Measurements from ENCODE around the gene C2orf76. TPM values are rescaled to one million over a fixed set of nuclear protein-coding genes. Genes with fewer than 3 reads are reported as not detected.

Gene C2orf76
- total RNA-seq, 4 donors from 2014 or later = 1.6 to 2.9 TPM; not detected in 2

DNA sequence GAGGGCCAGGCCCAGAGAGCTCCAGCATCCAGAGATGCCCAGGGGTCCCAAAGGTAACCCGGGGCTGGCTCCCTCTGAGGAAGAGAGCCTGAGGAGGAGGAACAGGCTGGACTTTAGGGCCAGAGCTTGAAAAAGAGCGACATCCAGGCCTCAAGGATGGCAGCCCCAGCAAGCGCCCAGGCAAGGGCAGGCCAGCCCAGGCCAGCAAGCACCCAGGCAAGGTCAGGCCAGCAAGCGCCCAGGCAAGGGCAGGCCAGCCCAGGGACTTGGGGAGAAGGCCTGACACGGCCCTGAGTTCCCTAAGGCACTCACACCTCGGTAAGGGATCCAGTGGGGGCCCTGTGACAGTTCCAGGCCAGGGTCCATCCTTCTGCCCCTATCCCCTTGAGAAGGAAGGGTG, 30.6 kb upstream of the C2orf76 start:
- Histone ChIP-seq H3K27ac (no peak overlapping the region), H3K36me3 (no peaks in the 10 kb centered on the region), H3K9me3 (no peaks in the 10 kb centered on the region), H3K4me3 (no peak overlapping the region), H3K27me3 (no peaks in the 10 kb centered on the region), H3K4me1 (peaks cover 0 to 4% (median 0%) of the 10 kb centered on the region in 4 donors)
- TF ChIP-seq POLR2A (IDR thresholded peaks at IDR 0.05) = no peak
- TF ChIP-seq, protein P1, sequence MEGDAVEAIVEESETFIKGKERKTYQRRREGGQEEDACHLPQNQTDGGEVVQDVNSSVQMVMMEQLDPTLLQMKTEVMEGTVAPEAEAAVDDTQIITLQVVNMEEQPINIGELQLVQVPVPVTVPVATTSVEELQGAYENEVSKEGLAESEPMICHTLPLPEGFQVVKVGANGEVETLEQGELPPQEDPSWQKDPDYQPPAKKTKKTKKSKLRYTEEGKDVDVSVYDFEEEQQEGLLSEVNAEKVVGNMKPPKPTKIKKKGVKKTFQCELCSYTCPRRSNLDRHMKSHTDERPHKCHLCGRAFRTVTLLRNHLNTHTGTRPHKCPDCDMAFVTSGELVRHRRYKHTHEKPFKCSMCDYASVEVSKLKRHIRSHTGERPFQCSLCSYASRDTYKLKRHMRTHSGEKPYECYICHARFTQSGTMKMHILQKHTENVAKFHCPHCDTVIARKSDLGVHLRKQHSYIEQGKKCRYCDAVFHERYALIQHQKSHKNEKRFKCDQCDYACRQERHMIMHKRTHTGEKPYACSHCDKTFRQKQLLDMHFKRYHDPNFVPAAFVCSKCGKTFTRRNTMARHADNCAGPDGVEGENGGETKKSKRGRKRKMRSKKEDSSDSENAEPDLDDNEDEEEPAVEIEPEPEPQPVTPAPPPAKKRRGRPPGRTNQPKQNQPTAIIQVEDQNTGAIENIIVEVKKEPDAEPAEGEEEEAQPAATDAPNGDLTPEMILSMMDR (IDR thresholded peaks at IDR 0.05) = no peak
- DNase-seq = no peak

DNA sequence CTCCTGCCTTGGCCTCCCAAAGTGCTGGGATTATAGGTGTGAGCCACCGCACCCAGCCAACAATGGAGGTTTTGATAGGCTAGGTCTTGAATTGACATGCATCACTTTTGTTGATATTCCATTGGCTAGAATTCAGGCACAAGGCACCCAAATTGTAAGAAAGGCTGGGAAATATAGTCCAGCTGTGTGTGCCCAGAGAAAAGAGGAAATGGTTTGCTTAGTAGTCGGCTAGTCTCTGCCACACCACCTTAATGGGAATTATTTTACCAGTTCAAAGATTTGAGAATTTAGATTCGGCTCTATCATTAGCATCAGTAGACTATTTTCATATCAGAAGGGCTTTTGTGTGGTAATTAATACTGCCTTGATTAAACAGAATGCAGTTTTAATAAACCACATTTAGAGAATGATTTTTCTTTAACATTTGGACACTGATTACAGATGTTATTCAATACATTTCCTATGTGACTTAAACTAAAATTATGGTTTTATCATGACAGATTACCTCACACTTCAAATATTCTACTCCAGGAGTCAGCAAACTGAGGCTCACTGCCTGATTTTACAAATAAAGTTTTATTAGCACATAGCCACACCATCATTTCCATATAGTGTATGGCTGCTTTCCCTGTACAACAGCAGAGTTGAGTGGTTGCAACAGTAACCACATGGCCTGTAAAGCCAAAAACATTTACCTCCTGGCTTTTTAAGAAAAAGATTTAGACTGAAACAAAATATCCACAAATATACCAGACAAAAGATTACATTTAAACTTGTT, 27.5 kb upstream of the C2orf76 start:
- no peak for DNase-seq
- TF ChIP-seq POLR2A (IDR thresholded peaks at IDR 0.05) = no peak
- TF ChIP-seq, protein P1 (IDR thresholded peaks at IDR 0.05) = no peak
- no peaks in the 10 kb centered on the region for H3K36me3 ChIP-seq
- peaks cover 0 to 15% (median 0%) of the 10 kb centered on the region in 4 donors for H3K4me1 ChIP-seq
- no peaks in the 10 kb centered on the region for H3K9me3 ChIP-seq
- no peak overlapping the region for H3K27ac ChIP-seq
- H3K4me3 ChIP-seq = no peak overlapping the region
- H3K27me3 ChIP-seq = no peaks in the 10 kb centered on the region

DNA sequence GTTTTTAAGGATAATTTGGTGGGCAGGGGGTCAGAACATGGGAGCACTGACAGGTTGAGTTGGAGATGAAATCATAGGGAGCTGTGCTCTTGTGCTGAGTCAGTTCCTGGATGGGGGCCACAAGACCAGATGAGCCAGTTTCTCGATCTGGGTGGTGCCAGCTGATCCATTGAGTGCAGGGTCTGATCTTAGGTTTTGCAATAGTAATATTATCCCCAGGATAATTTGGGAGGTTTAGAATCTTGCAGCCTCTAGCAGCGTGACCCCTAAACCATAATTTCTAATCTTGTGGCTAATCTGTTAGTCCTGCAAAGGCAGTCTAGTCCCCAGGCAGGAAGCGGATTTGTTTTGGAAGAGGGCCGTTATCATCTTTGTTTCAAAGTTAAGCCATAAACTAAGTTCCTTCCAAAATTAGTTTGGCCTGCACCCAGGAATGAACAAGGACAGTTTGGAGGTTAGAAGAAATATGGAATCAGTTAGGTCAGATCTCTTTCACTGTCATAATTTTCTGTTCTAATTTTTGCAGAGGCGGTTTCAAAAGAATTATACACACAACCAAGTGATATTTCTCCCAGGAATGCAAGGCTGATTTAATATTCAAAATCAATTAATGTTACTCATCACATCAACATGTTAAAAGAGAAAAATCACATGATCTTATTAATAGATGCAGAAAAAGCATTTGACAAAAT, 23.1 kb upstream of the C2orf76 start:
- H3K27me3 ChIP-seq = no peaks in the 10 kb centered on the region
- no peak for TF ChIP-seq POLR2A (IDR thresholded peaks at IDR 0.05)
- TF ChIP-seq, protein P1 (IDR thresholded peaks at IDR 0.05) = no peak
- H3K9me3 ChIP-seq = no peaks in the 10 kb centered on the region
- no peak overlapping the region for H3K27ac ChIP-seq
- H3K4me3 ChIP-seq = no peak overlapping the region
- peaks cover 0 to 23% (median 2%) of the 10 kb centered on the region in 4 donors for H3K4me1 ChIP-seq
- DNase-seq = peak in 1 of 3 donors; percentile 58
- no peaks in the 10 kb centered on the region for H3K36me3 ChIP-seq

DNA sequence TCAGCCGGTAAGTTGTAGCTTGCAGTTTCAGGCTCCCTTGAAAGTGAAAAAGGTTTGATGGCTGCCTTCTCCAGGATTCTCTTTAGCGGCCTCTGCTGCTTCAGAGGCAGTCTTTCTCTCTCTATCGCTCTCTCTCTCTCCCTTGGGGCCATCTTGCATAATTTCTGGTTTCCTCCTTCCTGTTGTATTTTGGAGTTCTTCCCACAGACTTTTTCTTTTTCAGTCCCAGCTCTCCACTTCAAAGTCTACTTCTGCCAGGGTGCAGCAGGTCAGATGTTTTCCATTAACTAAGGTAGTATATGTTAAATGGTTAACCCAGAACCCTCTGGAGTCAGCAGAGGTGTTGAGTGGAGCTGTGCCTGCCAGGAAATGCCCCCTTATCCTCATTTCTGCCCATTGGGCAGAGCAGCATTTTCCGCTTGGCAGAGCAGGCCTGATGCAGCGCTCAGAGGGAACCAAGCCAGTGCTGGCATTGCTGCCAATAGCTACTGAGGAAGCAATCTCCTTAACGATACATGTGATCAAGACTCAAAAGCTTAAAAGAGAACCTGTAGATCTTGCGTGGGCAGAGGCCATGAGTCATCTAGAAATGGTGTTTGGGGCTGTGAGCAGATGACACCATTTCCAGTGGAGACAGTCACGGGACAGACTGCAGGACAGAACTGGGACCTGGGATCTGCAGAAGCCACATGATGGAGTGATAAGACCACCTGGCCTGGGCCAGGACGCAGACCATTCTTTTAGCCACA, 20.9 kb upstream of the C2orf76 start:
- Histone ChIP-seq H3K4me3 (no peak overlapping the region), H3K27me3 (no peaks in the 10 kb centered on the region), H3K4me1 (peaks cover 0 to 31% (median 2%) of the 10 kb centered on the region in 4 donors), H3K36me3 (no peaks in the 10 kb centered on the region), H3K9me3 (no peaks in the 10 kb centered on the region), H3K27ac (peak overlapping the region in 2 of 4 donors; percentile 15 to 45)
- DNase-seq = peak in 1 of 3 donors; percentile 63
- TF ChIP-seq, protein P1 (IDR thresholded peaks at IDR 0.05) = peak in 3 of 6 experiments; percentile 6 to 19 (median 17)
- TF ChIP-seq POLR2A (IDR thresholded peaks at IDR 0.05) = no peak

DNA sequence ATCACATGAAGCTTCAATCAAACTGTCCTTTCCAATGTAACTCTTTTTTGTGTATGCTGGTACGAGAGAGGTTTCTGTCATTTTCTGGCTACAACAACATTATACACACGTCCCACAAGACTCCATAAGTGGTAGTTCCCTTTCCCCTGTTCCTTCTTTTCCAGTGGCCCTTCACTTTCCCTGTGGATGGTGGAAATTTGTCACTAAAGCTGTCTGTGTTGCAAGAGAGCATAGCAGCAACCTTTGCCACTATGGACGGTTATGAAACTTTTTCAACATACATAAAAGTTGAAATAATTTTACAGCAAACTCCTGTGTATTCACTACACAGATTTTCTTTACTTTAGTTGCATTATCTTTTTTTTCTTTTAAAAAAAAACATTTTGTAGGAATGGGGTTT, 18.8 kb upstream of the C2orf76 start:
- Histone ChIP-seq H3K36me3 (no peaks in the 10 kb centered on the region), H3K27ac (no peak overlapping the region), H3K4me3 (no peak overlapping the region), H3K4me1 (peaks cover 0 to 31% (median 2%) of the 10 kb centered on the region in 4 donors), H3K9me3 (no peaks in the 10 kb centered on the region), H3K27me3 (no peaks in the 10 kb centered on the region)
- no peak for DNase-seq
- TF ChIP-seq, protein P1 (IDR thresholded peaks at IDR 0.05) = no peak
- TF ChIP-seq POLR2A (IDR thresholded peaks at IDR 0.05) = no peak

Measured in Peyer's patch (tissue), 4 donors.